GM18499 (cell line): ENCODE data around the gene ITGA11.

ENCODE experiments used
- ATAC-seq: cut with Tn5 transposase; IDR thresholded peaks from one replicate; pipeline ENCODE4 v1.9.1; 2021; ENCODE audit warnings: moderate number of reproducible peaks; ENCODE audit not compliant: insufficient read depth, unreplicated experiment

The ITGA11 gene, protein sequence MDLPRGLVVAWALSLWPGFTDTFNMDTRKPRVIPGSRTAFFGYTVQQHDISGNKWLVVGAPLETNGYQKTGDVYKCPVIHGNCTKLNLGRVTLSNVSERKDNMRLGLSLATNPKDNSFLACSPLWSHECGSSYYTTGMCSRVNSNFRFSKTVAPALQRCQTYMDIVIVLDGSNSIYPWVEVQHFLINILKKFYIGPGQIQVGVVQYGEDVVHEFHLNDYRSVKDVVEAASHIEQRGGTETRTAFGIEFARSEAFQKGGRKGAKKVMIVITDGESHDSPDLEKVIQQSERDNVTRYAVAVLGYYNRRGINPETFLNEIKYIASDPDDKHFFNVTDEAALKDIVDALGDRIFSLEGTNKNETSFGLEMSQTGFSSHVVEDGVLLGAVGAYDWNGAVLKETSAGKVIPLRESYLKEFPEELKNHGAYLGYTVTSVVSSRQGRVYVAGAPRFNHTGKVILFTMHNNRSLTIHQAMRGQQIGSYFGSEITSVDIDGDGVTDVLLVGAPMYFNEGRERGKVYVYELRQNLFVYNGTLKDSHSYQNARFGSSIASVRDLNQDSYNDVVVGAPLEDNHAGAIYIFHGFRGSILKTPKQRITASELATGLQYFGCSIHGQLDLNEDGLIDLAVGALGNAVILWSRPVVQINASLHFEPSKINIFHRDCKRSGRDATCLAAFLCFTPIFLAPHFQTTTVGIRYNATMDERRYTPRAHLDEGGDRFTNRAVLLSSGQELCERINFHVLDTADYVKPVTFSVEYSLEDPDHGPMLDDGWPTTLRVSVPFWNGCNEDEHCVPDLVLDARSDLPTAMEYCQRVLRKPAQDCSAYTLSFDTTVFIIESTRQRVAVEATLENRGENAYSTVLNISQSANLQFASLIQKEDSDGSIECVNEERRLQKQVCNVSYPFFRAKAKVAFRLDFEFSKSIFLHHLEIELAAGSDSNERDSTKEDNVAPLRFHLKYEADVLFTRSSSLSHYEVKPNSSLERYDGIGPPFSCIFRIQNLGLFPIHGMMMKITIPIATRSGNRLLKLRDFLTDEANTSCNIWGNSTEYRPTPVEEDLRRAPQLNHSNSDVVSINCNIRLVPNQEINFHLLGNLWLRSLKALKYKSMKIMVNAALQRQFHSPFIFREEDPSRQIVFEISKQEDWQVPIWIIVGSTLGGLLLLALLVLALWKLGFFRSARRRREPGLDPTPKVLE

DNA sequence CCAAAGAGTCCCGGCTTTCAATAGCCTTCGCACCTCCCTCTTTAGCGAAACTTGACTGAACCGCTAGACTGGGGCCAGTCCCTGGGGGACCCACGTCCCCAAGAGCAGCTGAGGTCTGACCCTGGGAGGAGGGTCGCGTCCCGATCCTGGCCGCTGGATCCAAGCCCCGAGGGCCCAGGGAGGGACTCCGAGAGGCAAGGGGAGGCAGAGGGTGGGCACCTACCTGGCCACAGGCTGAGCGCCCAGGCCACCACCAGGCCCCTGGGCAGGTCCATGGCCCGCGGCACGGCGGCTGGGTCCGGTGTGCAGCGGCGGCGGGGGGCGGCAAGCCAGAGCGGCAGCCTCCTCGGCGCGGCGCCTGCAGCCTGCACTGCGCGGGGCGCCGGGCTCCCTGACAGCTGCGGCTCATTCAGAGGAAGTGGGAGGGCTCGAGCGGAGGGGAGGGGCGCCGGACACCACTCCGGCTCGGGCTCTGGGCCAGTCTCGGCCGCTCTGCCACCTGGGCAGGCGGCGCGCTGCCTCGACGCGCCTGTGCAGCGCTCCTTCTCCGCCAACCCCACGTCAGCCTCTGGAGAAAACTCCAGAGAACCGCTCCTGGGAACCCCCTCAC, at the start of gene ITGA11:
ITGA11 (minus strand) TSS at position 372 of the 610 bp plus-strand sequence; CDS start at position 275, 97 bp downstream.
- no peak for ATAC-seq

DNA sequence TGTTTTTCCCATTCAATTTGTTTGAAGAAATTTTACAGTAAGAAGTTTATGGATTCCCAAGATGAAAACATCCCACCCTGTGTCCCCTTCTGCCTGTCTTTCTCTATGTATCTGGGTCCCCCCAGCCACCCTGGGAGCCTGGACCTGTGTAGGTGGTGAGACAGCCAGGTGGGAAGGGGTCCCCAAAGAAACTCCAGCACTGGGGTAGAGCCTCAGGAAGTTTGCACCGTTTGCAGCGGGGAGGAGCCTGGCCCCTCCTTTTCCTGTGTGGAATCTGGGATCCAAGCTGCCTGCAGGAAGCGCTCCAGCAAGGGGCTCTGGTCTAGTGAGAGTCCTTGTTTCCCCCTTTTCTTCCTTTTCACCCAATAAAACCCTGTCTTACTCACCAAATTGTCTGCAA, 49.4 kb upstream of the ITGA11 start:
- ATAC-seq: no peak

GRCh38 chr15:68480296-68480695, 48.3 kb upstream of the ITGA11 start:
- ATAC-seq: no peak

DNA sequence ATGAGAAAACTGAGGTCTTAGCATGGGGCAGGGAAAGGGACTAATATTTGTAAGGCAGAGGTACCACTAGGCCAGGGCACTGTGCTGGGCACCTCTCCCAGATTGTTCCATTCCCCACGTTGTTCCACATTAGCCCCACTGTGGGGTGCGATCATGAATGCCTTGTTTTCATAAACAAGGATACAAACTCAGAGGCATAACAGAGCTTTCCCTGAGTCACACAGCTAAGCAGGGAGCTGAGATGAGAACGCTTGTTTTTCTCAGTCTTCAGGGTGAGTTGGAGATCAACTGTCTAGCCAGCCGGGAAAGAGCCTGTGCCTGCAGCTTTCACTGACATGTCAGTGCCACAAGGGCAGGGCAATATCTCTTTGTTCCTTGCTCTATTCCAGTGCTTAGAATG, 47.9 kb upstream of the ITGA11 start:
- ATAC-seq: no peak

GRCh38 chr15:68479406-68479805, 47.4 kb upstream of the ITGA11 start:
- no peak for ATAC-seq

- no peak for ATAC-seq
Observed at GRCh38 chr15:68478853-68479252, 46.9 kb upstream of the ITGA11 start.

DNA sequence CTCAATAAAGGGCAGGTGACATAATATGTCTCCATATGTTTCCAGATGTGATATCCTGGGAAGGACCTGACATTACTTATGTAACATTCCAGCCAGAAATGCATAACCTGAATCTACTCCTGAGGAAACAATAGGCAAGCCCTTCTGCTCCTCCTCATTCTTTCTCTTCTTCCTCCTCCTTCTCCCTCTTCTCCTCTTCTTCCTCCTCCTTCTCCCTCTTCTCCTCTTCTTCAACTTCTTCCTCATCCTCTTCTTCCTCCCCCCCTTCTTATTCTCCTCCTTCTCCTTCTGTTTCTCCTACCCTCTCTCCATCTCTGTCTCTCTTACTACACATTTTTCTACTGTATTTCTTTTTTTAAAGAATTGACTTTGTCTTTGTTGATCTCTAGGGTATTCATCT, 43.5 kb upstream of the ITGA11 start:
- ATAC-seq: no peak

DNA sequence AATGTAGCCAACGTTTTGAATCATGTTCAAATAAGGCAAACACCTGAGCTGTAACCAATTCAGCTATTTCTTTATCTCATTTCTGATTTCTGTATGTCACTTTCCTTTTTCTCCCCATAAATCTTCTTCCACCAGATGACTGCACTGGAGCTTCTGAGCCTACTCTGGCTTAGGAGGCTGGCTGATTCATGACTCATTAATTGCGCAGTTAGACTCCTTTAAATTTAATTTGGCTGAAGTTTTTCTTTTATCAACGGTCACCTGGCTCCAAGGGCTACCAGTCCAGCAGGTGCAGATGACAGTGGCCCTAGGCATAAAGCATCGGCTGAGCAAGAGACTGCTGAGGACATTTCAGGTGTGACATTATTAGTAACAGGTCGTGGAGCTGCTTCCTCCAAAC, 39.6 kb upstream of the ITGA11 start:
- no peak for ATAC-seq

- no peak for ATAC-seq
Observed at GRCh38 chr15:68470976-68471375, 39.0 kb upstream of the ITGA11 start.

DNA sequence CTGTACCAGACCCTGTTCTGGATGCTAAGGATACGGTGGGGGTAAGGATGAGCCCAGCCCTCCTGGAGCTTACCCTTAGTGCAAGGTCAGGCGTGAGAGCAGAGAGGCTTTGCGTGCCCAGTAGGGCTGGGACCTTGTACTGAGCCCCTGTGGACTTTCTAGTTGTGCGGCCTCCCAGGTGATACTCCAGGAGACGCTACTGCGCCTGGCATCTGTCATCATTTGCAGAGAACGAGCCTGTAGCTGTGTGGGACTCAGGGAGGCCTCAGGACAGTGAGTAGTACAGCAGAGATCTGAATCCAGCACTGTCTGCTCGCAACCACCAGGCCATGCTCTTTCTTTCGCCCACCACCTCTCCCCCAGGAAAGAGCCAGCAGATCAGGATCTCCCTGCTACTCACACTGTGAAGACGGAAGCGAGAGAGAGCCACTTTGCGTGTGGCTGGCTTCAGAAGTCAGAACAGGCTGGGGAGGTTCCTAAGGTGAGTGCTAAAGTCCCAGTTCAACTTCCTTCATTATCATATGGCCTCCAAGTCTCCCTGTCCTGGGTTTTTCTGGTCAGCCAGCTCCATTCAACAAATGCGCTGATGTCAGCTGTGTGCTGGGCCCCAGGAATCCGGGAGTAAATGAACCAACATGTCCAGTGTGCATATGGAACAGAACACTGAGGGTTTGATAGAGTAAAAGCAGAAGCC, 38.2 kb upstream of the ITGA11 start:
- ATAC-seq: no peak

- no peak for ATAC-seq
Observed at GRCh38 chr15:68469162-68470048, 37.4 kb upstream of the ITGA11 start.

- ATAC-seq: no peak
Observed at GRCh38 chr15:68466876-68467275, 34.9 kb upstream of the ITGA11 start.

DNA sequence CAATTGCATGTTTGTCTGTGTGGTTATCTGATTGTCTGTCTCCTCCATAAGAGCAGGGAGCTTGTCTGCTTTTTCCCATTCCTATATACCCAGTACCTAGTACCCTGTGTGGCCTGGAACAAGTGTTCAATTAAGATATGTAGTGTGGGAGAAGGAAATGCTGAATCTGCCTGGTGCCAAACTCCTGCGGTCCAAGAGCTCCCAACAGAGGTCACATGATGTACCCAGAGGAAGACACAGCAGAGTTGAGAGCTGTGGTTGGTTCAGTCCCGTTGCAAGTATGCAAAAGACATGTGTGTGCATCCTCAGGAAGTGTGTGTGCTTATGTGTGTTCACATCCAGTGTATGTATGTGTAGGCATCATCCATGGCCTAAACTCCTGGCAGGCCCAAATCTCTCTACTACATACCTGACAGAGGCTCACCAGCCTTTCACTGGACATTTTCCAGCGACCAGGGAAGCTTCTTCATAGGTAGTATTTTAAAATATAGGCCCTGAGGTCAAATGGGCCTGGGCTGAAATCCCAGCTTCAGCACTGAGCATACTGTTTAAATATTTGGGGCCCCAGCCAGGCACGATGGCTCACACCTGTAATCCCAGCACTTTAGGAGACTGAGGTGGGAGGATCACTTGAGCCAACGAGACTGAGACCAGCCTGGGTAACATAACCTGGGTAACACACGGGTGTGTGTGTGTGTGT, 34.0 kb upstream of the ITGA11 start:
- ATAC-seq: no peak

- no peak for ATAC-seq
Observed at GRCh38 chr15:68464448-68465090, 32.6 kb upstream of the ITGA11 start.

DNA sequence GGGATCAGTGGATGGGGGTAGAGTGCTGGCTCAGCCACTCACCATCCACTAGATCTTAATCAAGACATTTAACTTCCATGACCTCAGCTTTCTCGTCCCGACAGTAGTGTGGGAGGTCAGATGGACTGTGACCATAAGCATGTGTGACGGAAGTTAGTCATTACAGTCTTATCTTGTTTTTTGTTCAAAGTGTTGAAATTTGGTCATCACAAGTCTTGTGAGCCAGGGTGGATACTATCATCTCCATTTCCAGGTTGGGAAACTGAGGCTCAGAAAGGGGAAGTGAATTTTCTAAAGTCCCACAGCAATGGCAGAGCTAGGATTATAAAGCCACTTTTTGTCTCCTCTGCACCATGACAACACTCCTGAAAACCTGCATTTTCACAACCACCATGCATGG, 32.0 kb upstream of the ITGA11 start:
- ATAC-seq: no peak

GRCh38 chr15:68463444-68463843, 31.5 kb upstream of the ITGA11 start:
- ATAC-seq: no peak

DNA sequence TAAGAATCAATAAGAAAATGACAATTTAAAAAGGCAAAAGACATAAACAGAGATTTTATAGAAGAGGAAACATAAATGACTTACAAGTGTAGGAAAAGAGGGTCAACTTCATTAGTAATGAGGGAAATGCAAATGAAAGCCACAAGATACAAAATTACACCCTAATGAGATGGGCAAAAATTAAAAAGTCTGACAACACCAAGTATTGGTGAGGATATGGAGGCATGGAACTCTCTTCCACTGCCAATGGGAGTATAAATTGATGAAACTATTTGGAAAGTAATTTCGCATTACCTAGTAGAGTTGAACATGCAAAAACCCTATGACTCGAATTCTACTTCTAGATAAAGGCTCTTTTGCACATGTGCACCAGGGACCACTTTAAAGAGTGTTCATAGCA, 28.2 kb upstream of the ITGA11 start:
- ATAC-seq: no peak

GRCh38 chr15:68450192-68450591, 18.2 kb upstream of the ITGA11 start:
- ATAC-seq: no peak
